Astrocyte (in vitro differentiated cells and primary cell): ENCODE data around the gene RALGDS. TPM values are rescaled to one million over a fixed set of nuclear protein-coding genes. Genes with fewer than 3 reads are reported as not detected.

ENCODE experiments used
- DNase-seq: peaks from one replicate; pipeline ENCODE4 v3.0.0-alpha.2; 2010; ENCODE audit warnings: low read depth
- FAIRE-seq: peaks from 2 replicates; lab custom pipeline; 2011; peaks lifted over from hg19 to GRCh38; lab: Jason Lieb, UNC
- H2AFZ ChIP-seq: 2 replicates; pipeline ENCODE4 v1.6.0; 2012; ENCODE audit warnings: low read depth, low read length, inconsistent platforms
- H3K27ac ChIP-seq: 2 replicates; pipeline ENCODE4 v1.5.1; 2011; ENCODE audit warnings: low read depth, low read length, inconsistent platforms
- H3K27me3 ChIP-seq: 2 replicates; pipeline ENCODE4 v1.6.0; 2011; ENCODE audit warnings: low read length, inconsistent platforms; ENCODE audit not compliant: insufficient read depth
- H3K36me3 ChIP-seq: 2 replicates; pipeline ENCODE4 v1.5.1; 2011; ENCODE audit warnings: low read length, inconsistent platforms; ENCODE audit not compliant: insufficient read depth
- H3K4me1 ChIP-seq: 2 replicates; pipeline ENCODE4 v1.5.1; 2011; ENCODE audit warnings: low read length, inconsistent platforms; ENCODE audit not compliant: insufficient read depth
- H3K4me2 ChIP-seq: 2 replicates; pipeline ENCODE4 v1.6.0; 2012; ENCODE audit warnings: low read length, inconsistent platforms
- H3K4me3 ChIP-seq: 2 replicates; pipeline ENCODE4 v1.5.1; 2011; ENCODE audit warnings: low read depth, mild to moderate bottlenecking, low read length, inconsistent platforms; ENCODE audit not compliant: insufficient read depth
- H3K79me2 ChIP-seq: 2 replicates; pipeline ENCODE4 v1.6.0; 2012; ENCODE audit warnings: mild to moderate bottlenecking, low read length, inconsistent platforms; ENCODE audit not compliant: insufficient read depth
- H3K9ac ChIP-seq: 2 replicates; pipeline ENCODE4 v1.6.0; 2012; ENCODE audit warnings: mild to moderate bottlenecking, low read length, inconsistent platforms
- H3K9me3 ChIP-seq: 2 replicates; pipeline ENCODE4 v1.5.1; 2012; ENCODE audit warnings: low read depth, mild to moderate bottlenecking, low read length, inconsistent platforms; ENCODE audit not compliant: insufficient read depth
- H4K20me1 ChIP-seq: 2 replicates; pipeline ENCODE4 v1.6.0; 2012; ENCODE audit warnings: low read length, inconsistent platforms; ENCODE audit not compliant: insufficient read depth
- H3K27ac Mint-ChIP-seq: one replicate; pipeline ENCODE4 v1.8.0; 2021; ENCODE audit warnings: mild to moderate bottlenecking, mixed read lengths; ENCODE audit not compliant: unreplicated experiment
- H3K27me3 Mint-ChIP-seq: one replicate; pipeline ENCODE4 v1.8.0; 2021; ENCODE audit warnings: low read depth, mixed read lengths; ENCODE audit not compliant: unreplicated experiment
- H3K36me3 Mint-ChIP-seq: one replicate; pipeline ENCODE4 v1.8.0; 2021; ENCODE audit warnings: low read depth, mixed read lengths; ENCODE audit not compliant: unreplicated experiment
- H3K4me1 Mint-ChIP-seq: one replicate; pipeline ENCODE4 v1.8.0; 2021; ENCODE audit warnings: low read depth, mixed read lengths; ENCODE audit not compliant: unreplicated experiment
- H3K4me3 Mint-ChIP-seq: one replicate; pipeline ENCODE4 v1.8.0; 2021; ENCODE audit warnings: mild to moderate bottlenecking, moderate library complexity, mixed read lengths; ENCODE audit not compliant: unreplicated experiment
- H3K9me3 Mint-ChIP-seq: one replicate; pipeline ENCODE4 v1.8.0; 2021; ENCODE audit warnings: mild to moderate bottlenecking, mixed read lengths; ENCODE audit not compliant: unreplicated experiment
- CTCF ChIP-seq: IDR thresholded peaks from 2 replicates; pipeline ENCODE4 v1.5.1; 2011; ENCODE audit warnings: low read depth, mild to moderate bottlenecking, inconsistent platforms, low read length, moderate library complexity; ENCODE audit not compliant: insufficient read depth
- EZH2 ChIP-seq: IDR thresholded peaks from 2 replicates; pipeline ENCODE4 v1.6.1; 2012; ENCODE audit warnings: mild to moderate bottlenecking, low read length, inconsistent platforms; ENCODE audit not compliant: insufficient read depth
- total RNA-seq: library from RNA; stranded (reverse); gene quantifications from 2 replicates; pipeline ENCODE4 v1.2.1, GENCODE V29; 2021

The RALGDS gene
- total RNA-seq, 1 donor from 2014 or later, result 46.6 TPM

DNA sequence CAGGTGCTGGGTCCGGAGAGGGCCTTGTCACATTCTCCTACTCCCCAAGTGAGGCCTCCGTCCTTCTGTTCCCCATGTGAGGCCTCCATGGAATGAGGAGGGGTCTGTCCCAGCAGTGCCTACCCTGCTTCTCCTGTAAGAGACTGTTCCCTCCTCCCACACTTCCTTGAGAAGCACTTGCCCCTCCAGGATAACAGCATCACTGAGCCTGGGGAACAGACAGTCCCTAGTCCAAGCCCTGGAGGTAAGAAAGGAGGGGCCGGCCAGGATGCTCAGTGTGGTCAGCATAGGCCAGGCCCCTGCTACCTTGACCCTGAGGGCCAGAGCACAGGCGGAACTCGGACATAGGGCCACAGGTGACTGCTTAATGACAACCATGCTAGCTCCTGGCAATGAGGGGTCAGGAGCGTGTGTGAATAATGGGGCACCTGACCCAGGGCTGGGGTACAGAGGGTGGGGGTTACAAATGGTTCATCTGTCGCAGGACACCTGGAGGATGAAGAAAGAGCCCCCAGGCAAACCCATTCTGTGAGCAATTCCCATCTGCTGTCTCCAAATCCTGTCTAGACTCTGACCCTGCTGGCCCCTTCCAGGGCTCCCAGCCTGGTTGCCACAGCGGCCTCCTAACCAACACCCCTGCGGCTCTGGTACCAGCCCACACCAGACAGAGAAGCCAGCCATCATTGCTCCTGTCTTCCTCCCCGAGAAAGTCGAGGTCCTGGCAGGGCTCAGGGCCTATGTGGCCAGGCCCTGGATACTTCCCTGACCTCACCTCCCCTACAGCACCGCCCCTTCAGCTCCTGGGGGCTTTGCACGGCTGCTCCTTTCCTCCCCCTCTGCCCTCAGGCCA, 20.3 kb downstream of the RALGDS start:
- peaks cover 7% of the 10 kb centered on the region for H3K9me3 Mint-ChIP-seq
- Histone ChIP-seq H3K9ac (no peak overlapping the region), H2AFZ (no peak overlapping the region), H3K36me3 (peaks cover 14% of the 10 kb centered on the region), H3K27ac (no peak overlapping the region), H3K9me3 (peaks cover 2% of the 10 kb centered on the region), H4K20me1 (peaks cover 11% of the 10 kb centered on the region), H3K4me1 (no peaks in the 10 kb centered on the region), H3K79me2 (no peaks in the 10 kb centered on the region), H3K4me3 (no peak overlapping the region), H3K27me3 (no peaks in the 10 kb centered on the region), H3K4me2 (no peak overlapping the region)
- DNase-seq (no peak), FAIRE-seq (no peak)
- no peak for TF ChIP-seq EZH2
- no peak for TF ChIP-seq CTCF
- no peaks in the 10 kb centered on the region for H3K4me1 Mint-ChIP-seq
- H3K27me3 Mint-ChIP-seq, result no peaks in the 10 kb centered on the region
- peaks cover 39% of the 10 kb centered on the region for H3K36me3 Mint-ChIP-seq
- H3K27ac Mint-ChIP-seq, result no peak overlapping the region
- H3K4me3 Mint-ChIP-seq, result no peak overlapping the region

GRCh38 chr9:133099726-133100505, 21.1 kb downstream of the RALGDS start:
- no peak overlapping the region for H3K27ac Mint-ChIP-seq
- peaks cover 7% of the 10 kb centered on the region for H3K9me3 Mint-ChIP-seq
- H3K27me3 ChIP-seq, result no peaks in the 10 kb centered on the region
- no peak overlapping the region for H3K4me3 Mint-ChIP-seq
- no peak overlapping the region for H3K9ac ChIP-seq
- H2AFZ ChIP-seq, result no peak overlapping the region
- H3K4me1 Mint-ChIP-seq, result no peaks in the 10 kb centered on the region
- H3K27me3 Mint-ChIP-seq, result no peaks in the 10 kb centered on the region
- H3K4me1 ChIP-seq, result no peaks in the 10 kb centered on the region
- DNase-seq (no peak), FAIRE-seq (no peak)
- peaks cover 39% of the 10 kb centered on the region for H3K36me3 Mint-ChIP-seq
- H3K4me3 ChIP-seq, result no peak overlapping the region
- H3K4me2 ChIP-seq, result no peak overlapping the region
- H4K20me1 ChIP-seq, result peaks cover 11% of the 10 kb centered on the region
- H3K79me2 ChIP-seq, result no peaks in the 10 kb centered on the region
- H3K27ac ChIP-seq, result no peak overlapping the region
- TF ChIP-seq CTCF, result no peak
- TF ChIP-seq EZH2, result no peak
- peaks cover 14% of the 10 kb centered on the region for H3K36me3 ChIP-seq
- peaks cover 2% of the 10 kb centered on the region for H3K9me3 ChIP-seq
